Measurements from ENCODE around the gene ZNF789. TPM values are rescaled to one million over a fixed set of nuclear protein-coding genes. Genes with fewer than 3 reads are reported as not detected.

The ZNF789 gene
- total and polyA plus RNA-seq, 2 of the 4 experiments (the other 2 are of a cell fraction) = 4.8 to 8.9 TPM

GRCh38 chr7:99485094-99485493 lies 12.4 kb downstream of the ZNF789 start:
- H4K91ac ChIP-seq (ENCODE audit: insufficient read depth, low read depth, low read length) = no peak overlapping the region
- in situ Hi-C loops (cut with MboI; ENCODE audit: low sequenced_read_pairs) = no loop called here
- H3K9ac ChIP-seq (ENCODE audit: low read depth, low read length) = no peak overlapping the region
- H3K23ac ChIP-seq (ENCODE audit: low read depth, low read length) = no peak overlapping the region
- ATAC-seq (ENCODE audit: low read depth) (no peak), DNase-seq (no peak)
- H3K4ac ChIP-seq (ENCODE audit: low read depth, low read length) = no peak overlapping the region
- no peaks in the 10 kb centered on the region for H3K9me1 ChIP-seq (ENCODE audit: insufficient read depth, low read length)
- ChIA-PET POLR2A (ENCODE audit: unreplicated experiment) (no interaction called here), CTCF (no interaction called here)
- H3K79me1 ChIP-seq (ENCODE audit: low read depth in 1 of 2, low read length in 2 of 2) = peaks cover 8 to 28% of the 10 kb centered on the region in 2 experiments
- H3K56ac ChIP-seq (ENCODE audit: extremely low read depth, insufficient read depth, low read length) = no peak overlapping the region
- H2AK9ac ChIP-seq (replicated peaks; ENCODE audit: low read depth, low read length, poor library complexity) = no peak overlapping the region
- no peak overlapping the region for H4K8ac ChIP-seq (ENCODE audit: low read depth in 2 of 2, low read length in 2 of 2)
- no peaks in the 10 kb centered on the region for H3K27me3 ChIP-seq (ENCODE audit: control insufficient read depth, insufficient read depth, low read length)
- dilution Hi-C loops (cut with HindIII; ENCODE audit: low sequenced_read_pairs, unreplicated experiment) = no loop called here
- H2AK5ac ChIP-seq (ENCODE audit: low read depth, low read length) = no peak overlapping the region
- no peak overlapping the region for H3K4me2 ChIP-seq (ENCODE audit: low read depth, low read length)
- BruUV-seq (replicated peaks) = no TSS peak
- no peak overlapping the region for H2BK15ac ChIP-seq (ENCODE audit: low read depth, low read length)
- H4K5ac ChIP-seq (ENCODE audit: low read depth, low read length) = no peak overlapping the region
- peaks cover 17% of the 10 kb centered on the region for H3K36me3 ChIP-seq (ENCODE audit: control insufficient read depth, insufficient read depth, low read length)
- WGBS, 2 experiments (ENCODE audit: extremely low coverage in 2 of 2, insufficient read length in 1 of 2) = 83% methylated on average over 1 of the region's 5 CpGs; no CpG with 5 or more reads in 1 of the 2 experiments
- intact Hi-C loops (cut with micrococcal nuclease) = no loop called here
- H3K4me3 ChIP-seq (ENCODE audit: insufficient read depth, low read depth, low read length) = no peak overlapping the region
- no peak for TF ChIP-seq CEBPB (IDR thresholded peaks at IDR 0.05; ENCODE audit: low read depth, low read length)
- peaks cover 3% of the 10 kb centered on the region; the same call in 1 of the 2 replicates for H3K9me3 ChIP-seq (ENCODE audit: control insufficient read depth, insufficient read depth, low read length)
- H2BK5ac ChIP-seq (ENCODE audit: low read depth, low read length, poor library complexity, severe bottlenecking) = no peak overlapping the region
- no peak overlapping the region for H2BK20ac ChIP-seq (ENCODE audit: low read depth, low read length)
- no peaks in the 10 kb centered on the region for H3K4me1 ChIP-seq (ENCODE audit: control insufficient read depth, insufficient read depth, low read length)
- no peak overlapping the region for H3K27ac ChIP-seq (ENCODE audit: insufficient read depth, low read length)
- no peak overlapping the region for H2BK120ac ChIP-seq (ENCODE audit: low read depth, low read length)
- no peak overlapping the region for H2AFZ ChIP-seq (replicated peaks; ENCODE audit: low read length, poor library complexity)
- H3K14ac ChIP-seq (replicated peaks; ENCODE audit: low read depth, low read length) = no peak overlapping the region
- no peak overlapping the region for H3K18ac ChIP-seq (ENCODE audit: low read depth, low read length)
- H4K20me1 ChIP-seq (ENCODE audit: insufficient read depth, low read length) = no peaks in the 10 kb centered on the region
